ENCODE data around the gene WDR38. TPM values are rescaled to one million over a fixed set of nuclear protein-coding genes. Genes with fewer than 3 reads are reported as not detected.

WDR38 gene
- total RNA-seq, 1 donor from 2014 or later: not detected

DNA sequence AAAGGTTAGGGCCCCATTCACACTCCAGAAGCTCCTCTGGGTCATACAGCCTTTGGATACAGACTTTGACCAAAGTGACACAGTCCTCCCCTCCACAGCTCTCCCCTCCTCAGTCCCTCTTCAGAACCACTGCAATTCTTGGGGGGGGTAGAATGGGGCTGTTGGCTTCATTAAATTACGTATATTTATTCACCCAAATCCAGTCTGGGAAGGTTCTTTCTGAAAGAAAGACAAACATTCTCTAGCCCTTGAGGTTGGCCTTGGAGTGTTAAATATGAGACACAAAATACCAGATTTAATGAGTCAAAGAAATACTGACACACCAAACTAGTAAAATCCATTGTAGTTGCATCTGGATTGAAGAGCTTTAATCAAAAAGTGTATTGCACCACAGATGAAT, 24.8 kb downstream of the WDR38 start:
- H2AFZ ChIP-seq (replicated peaks): no peak overlapping the region
- H3K9ac ChIP-seq: no peak overlapping the region
- no peaks in the 10 kb centered on the region for H3K9me3 ChIP-seq (ENCODE audit: low read depth)
- H3K36me3 ChIP-seq: no peaks in the 10 kb centered on the region
- H3K4me2 ChIP-seq: no peak overlapping the region
- Mint-ChIP-seq H3K4me1 (no peaks in the 10 kb centered on the region), H3K9me3 (no peaks in the 10 kb centered on the region), H3K27me3 (ENCODE audit: insufficient read depth, low read depth) (peaks cover 4% of the 10 kb centered on the region), H3K4me3 (no peak overlapping the region), H3K36me3 (peaks cover 17% of the 10 kb centered on the region), H3K27ac (no peak overlapping the region)
- DNase-seq (ENCODE audit: low spot score): no peak
- H4K20me1 ChIP-seq (ENCODE audit: low read depth): peaks cover 20% of the 10 kb centered on the region
- no peak for TF ChIP-seq CTCF (IDR thresholded peaks at IDR 0.05)
- TF ChIP-seq EZH2phosphoT487 (IDR thresholded peaks at IDR 0.05): no peak
- no peak for TF ChIP-seq EZH2 (IDR thresholded peaks at IDR 0.05)
- no peak overlapping the region for H3K27ac ChIP-seq
- no peak overlapping the region for H3K4me3 ChIP-seq
- peaks cover 21% of the 10 kb centered on the region for H3F3A ChIP-seq (ENCODE audit: low read depth)
- H3K79me2 ChIP-seq (ENCODE audit: low read depth): peaks cover 7% of the 10 kb centered on the region
- H3K4me1 ChIP-seq: peaks cover 14% of the 10 kb centered on the region
- H3K27me3 ChIP-seq: no peaks in the 10 kb centered on the region

DNA sequence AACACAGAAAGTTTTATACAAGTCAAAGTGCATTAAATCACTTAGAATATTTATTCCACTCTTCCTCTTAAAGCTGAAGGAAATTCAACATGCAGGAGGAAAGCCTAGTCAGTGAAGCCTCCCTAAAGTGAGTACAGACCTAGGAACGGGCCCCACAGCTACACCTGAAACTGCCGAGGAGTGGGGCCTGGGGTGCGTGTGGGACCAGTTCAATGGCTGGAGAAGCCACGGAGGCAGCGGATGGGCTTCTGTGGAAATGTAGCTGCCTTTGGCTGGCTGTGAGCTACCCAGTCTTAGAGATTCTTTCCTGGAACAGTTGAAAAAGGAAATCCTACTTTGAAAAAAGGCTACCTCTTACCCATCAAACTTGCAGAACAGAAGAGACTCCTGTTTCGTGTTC, 25.3 kb downstream of the WDR38 start:
- no peak overlapping the region for H3K4me3 Mint-ChIP-seq
- peaks cover 14% of the 10 kb centered on the region for H3K36me3 Mint-ChIP-seq
- Histone ChIP-seq H4K20me1 (ENCODE audit: low read depth) (peaks cover 20% of the 10 kb centered on the region), H3K27ac (no peak overlapping the region), H3K9ac (no peak overlapping the region), H3K9me3 (ENCODE audit: low read depth) (no peaks in the 10 kb centered on the region), H3K79me2 (ENCODE audit: low read depth) (peaks cover 2% of the 10 kb centered on the region), H3K27me3 (no peaks in the 10 kb centered on the region), H3F3A (ENCODE audit: low read depth) (peaks cover 21% of the 10 kb centered on the region), H3K36me3 (no peaks in the 10 kb centered on the region), H3K4me1 (peaks cover 14% of the 10 kb centered on the region), H3K4me3 (no peak overlapping the region), H3K4me2 (no peak overlapping the region), H2AFZ (replicated peaks) (no peak overlapping the region)
- no peaks in the 10 kb centered on the region for H3K9me3 Mint-ChIP-seq
- H3K4me1 Mint-ChIP-seq: no peaks in the 10 kb centered on the region
- H3K27ac Mint-ChIP-seq: no peak overlapping the region
- H3K27me3 Mint-ChIP-seq (ENCODE audit: insufficient read depth, low read depth): peaks cover 4% of the 10 kb centered on the region
- DNase-seq (ENCODE audit: low spot score): no peak
- TF ChIP-seq CTCF (IDR thresholded peaks at IDR 0.05): no peak
- no peak for TF ChIP-seq EZH2phosphoT487 (IDR thresholded peaks at IDR 0.05)
- TF ChIP-seq EZH2 (IDR thresholded peaks at IDR 0.05): no peak

DNA sequence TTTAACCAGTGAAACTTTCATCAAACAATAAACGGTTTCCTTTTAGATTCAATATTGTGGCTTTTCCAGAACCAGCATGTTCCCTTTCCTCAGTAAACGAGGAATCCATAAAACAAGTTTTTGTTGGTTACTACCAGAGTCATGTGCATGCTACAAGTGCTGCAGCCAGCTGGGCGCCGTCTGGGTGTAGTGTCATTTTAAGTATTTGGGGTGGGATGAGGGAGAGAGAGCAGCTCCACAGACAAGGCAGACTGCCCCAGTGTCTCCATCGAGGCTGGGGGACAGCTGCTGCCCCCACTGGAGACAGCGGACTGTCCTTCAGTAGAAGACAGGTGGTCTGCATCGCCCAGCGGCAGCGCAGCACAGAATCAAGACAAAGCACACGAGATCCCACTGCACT, 26.0 kb downstream of the WDR38 start:
- H3K4me3 Mint-ChIP-seq: no peak overlapping the region
- Histone ChIP-seq H3K9ac (no peak overlapping the region), H3K36me3 (no peaks in the 10 kb centered on the region), H3F3A (ENCODE audit: low read depth) (peaks cover 28% of the 10 kb centered on the region), H3K4me2 (no peak overlapping the region), H3K27me3 (no peaks in the 10 kb centered on the region), H3K79me2 (ENCODE audit: low read depth) (no peaks in the 10 kb centered on the region), H3K9me3 (ENCODE audit: low read depth) (no peaks in the 10 kb centered on the region), H4K20me1 (ENCODE audit: low read depth) (peaks cover 20% of the 10 kb centered on the region), H3K27ac (no peak overlapping the region), H3K4me3 (no peak overlapping the region), H3K4me1 (peaks cover 16% of the 10 kb centered on the region), H2AFZ (replicated peaks) (no peak overlapping the region)
- no peak for DNase-seq (ENCODE audit: low spot score)
- H3K9me3 Mint-ChIP-seq: no peaks in the 10 kb centered on the region
- TF ChIP-seq EZH2phosphoT487 (IDR thresholded peaks at IDR 0.05) (no peak), EZH2 (IDR thresholded peaks at IDR 0.05) (no peak), CTCF (IDR thresholded peaks at IDR 0.05) (no peak)
- peaks cover 17% of the 10 kb centered on the region for H3K36me3 Mint-ChIP-seq
- H3K4me1 Mint-ChIP-seq: no peaks in the 10 kb centered on the region
- peaks cover 4% of the 10 kb centered on the region for H3K27me3 Mint-ChIP-seq (ENCODE audit: insufficient read depth, low read depth)
- H3K27ac Mint-ChIP-seq: no peak overlapping the region
